ENCODE measurements around the gene RHBDF1.
"Not testable (repeated sequence)": the region's sequence is repeated elsewhere in the genome, so short reads cannot be mapped to it uniquely, and the experiment has no call there.

RHBDF1 gene

GRCh38 chr16:60929-61878 lies 11.2 kb downstream of the RHBDF1 start:
- DNase-seq (ENCODE audit: low read depth in 4 of 4, low spot score in 1 of 4), result no peak

- DNase-seq (ENCODE audit: low read depth in 4 of 4, low spot score in 1 of 4), result no peak
Observed at GRCh38 chr16:60166-60565, 12.3 kb downstream of the RHBDF1 start.

- DNase-seq (ENCODE audit: low read depth in 4 of 4, low spot score in 1 of 4), result no peak
Observed at GRCh38 chr16:59440-60059, 12.9 kb downstream of the RHBDF1 start.

- DNase-seq (ENCODE audit: low read depth in 4 of 4, low spot score in 1 of 4), result no peak
Observed at GRCh38 chr16:58491-59439, 13.7 kb downstream of the RHBDF1 start.

- no peak for DNase-seq (ENCODE audit: low read depth in 4 of 4, low spot score in 1 of 4)
Observed at GRCh38 chr16:57711-58110, 14.7 kb downstream of the RHBDF1 start.

- DNase-seq (ENCODE audit: low read depth in 4 of 4, low spot score in 1 of 4), result no peak
Observed at GRCh38 chr16:56231-56927, 16.1 kb downstream of the RHBDF1 start.

- DNase-seq (ENCODE audit: low read depth in 4 of 4, low spot score in 1 of 4), result no peak
Observed at GRCh38 chr16:55571-56136, 16.8 kb downstream of the RHBDF1 start.

GRCh38 chr16:54237-54581 lies 18.2 kb downstream of the RHBDF1 start:
- no peak for DNase-seq (ENCODE audit: low read depth in 4 of 4, low spot score in 1 of 4)

GRCh38 chr16:53346-54236 lies 18.8 kb downstream of the RHBDF1 start, which contains the start of the genes POLR3K and SNRNP25:
POLR3K (minus strand) TSS chr16:53608; CDS start chr16:53586, 22 bp downstream.
SNRNP25 (plus strand) TSS chr16:53828; CDS start chr16:54017, 189 bp downstream.
- peak; percentile 90 to 99 (median 96) for DNase-seq (ENCODE audit: low read depth in 4 of 4, low spot score in 1 of 4)

GRCh38 chr16:50769-51591 lies 21.5 kb downstream of the RHBDF1 start:
- DNase-seq (ENCODE audit: low read depth in 4 of 4, low spot score in 1 of 4), result no peak

GRCh38 chr16:47234-47633 lies 25.2 kb downstream of the RHBDF1 start:
- no peak for DNase-seq (ENCODE audit: low read depth in 4 of 4, low spot score in 1 of 4)

GRCh38 chr16:46510-46909 lies 25.9 kb downstream of the RHBDF1 start:
- not testable (repeated sequence) for DNase-seq (ENCODE audit: low read depth in 4 of 4, low spot score in 1 of 4)

- no peak for DNase-seq (ENCODE audit: low read depth in 4 of 4, low spot score in 1 of 4)
Observed at GRCh38 chr16:45454-45853, 27.0 kb downstream of the RHBDF1 start.

- no peak for DNase-seq (ENCODE audit: low read depth in 4 of 4, low spot score in 1 of 4)
Observed at GRCh38 chr16:44655-45054, 27.8 kb downstream of the RHBDF1 start.

- no peak for DNase-seq (ENCODE audit: low read depth in 4 of 4, low spot score in 1 of 4)
Observed at GRCh38 chr16:43294-43693, 29.1 kb downstream of the RHBDF1 start.

- DNase-seq (ENCODE audit: low read depth in 4 of 4, low spot score in 1 of 4), result no peak
Observed at GRCh38 chr16:42691-43090, 29.7 kb downstream of the RHBDF1 start.

GRCh38 chr16:42069-42457 lies 30.4 kb downstream of the RHBDF1 start:
- DNase-seq (ENCODE audit: low read depth in 4 of 4, low spot score in 1 of 4), result no peak

- no peak for DNase-seq (ENCODE audit: low read depth in 4 of 4, low spot score in 1 of 4)
Observed at GRCh38 chr16:41439-42068, 30.9 kb downstream of the RHBDF1 start.
